Measurements from ENCODE around the gene METTL25B. TPM values are rescaled to one million over a fixed set of nuclear protein-coding genes. Genes with fewer than 3 reads are reported as not detected.

Gene METTL25B
- total and polyA plus RNA-seq, 2 of the 4 experiments (the other 2 are of a cell fraction), result 2.3 to 10.1 TPM

- BruUV-seq (replicated peaks), result no TSS peak
- Histone ChIP-seq H3K36me3 (ENCODE audit: control insufficient read depth, insufficient read depth, low read length) (no peaks in the 10 kb centered on the region), H3K14ac (replicated peaks; ENCODE audit: low read depth, low read length) (no peak overlapping the region), H2BK120ac (ENCODE audit: low read depth, low read length) (no peak overlapping the region), H2AFZ (replicated peaks; ENCODE audit: low read length, poor library complexity) (no peak overlapping the region), H3K9ac (ENCODE audit: low read depth, low read length) (no peak overlapping the region), H3K9me1 (ENCODE audit: insufficient read depth, low read length) (0 out of 2 replicates have a peak, but pooled peaks cover 3% of the 10 kb centered on the region), H4K20me1 (ENCODE audit: insufficient read depth, low read length) (no peaks in the 10 kb centered on the region), H3K27ac (ENCODE audit: insufficient read depth, low read length) (no peak overlapping the region), H2BK20ac (ENCODE audit: low read depth, low read length) (no peak overlapping the region), H3K4me1 (ENCODE audit: control insufficient read depth, insufficient read depth, low read length) (peaks cover 11% of the 10 kb centered on the region), H3K27me3 (ENCODE audit: control insufficient read depth, insufficient read depth, low read length) (no peaks in the 10 kb centered on the region), H4K5ac (ENCODE audit: low read depth, low read length) (no peak overlapping the region), H3K4me2 (ENCODE audit: low read depth, low read length) (no peak overlapping the region), H3K18ac (ENCODE audit: low read depth, low read length) (no peak overlapping the region), H4K8ac (ENCODE audit: low read depth in 2 of 2, low read length in 2 of 2) (no peak overlapping the region), H2AK9ac (replicated peaks; ENCODE audit: low read depth, low read length, poor library complexity) (no peak overlapping the region), H3K4me3 (ENCODE audit: insufficient read depth, low read depth, low read length) (no peak overlapping the region), H3K79me1 (ENCODE audit: low read depth in 1 of 2, low read length in 2 of 2) (peaks cover 10 to 29% of the 10 kb centered on the region in 2 experiments), H2BK15ac (ENCODE audit: low read depth, low read length) (no peak overlapping the region), H4K91ac (ENCODE audit: insufficient read depth, low read depth, low read length) (no peak overlapping the region), H2AK5ac (ENCODE audit: low read depth, low read length) (no peak overlapping the region), H3K23ac (ENCODE audit: low read depth, low read length) (no peak overlapping the region), H2BK5ac (ENCODE audit: low read depth, low read length, poor library complexity, severe bottlenecking) (no peak overlapping the region), H3K9me3 (ENCODE audit: control insufficient read depth, insufficient read depth, low read length) (no peaks in the 10 kb centered on the region), H3K56ac (ENCODE audit: extremely low read depth, insufficient read depth, low read length) (no peak overlapping the region), H3K4ac (ENCODE audit: low read depth, low read length) (no peak overlapping the region)
- in situ Hi-C loops (cut with MboI; ENCODE audit: low sequenced_read_pairs), result no loop called here
- ChIA-PET POLR2A (ENCODE audit: unreplicated experiment) (no interaction called here), CTCF (no interaction called here)
- dilution Hi-C loops (cut with HindIII; ENCODE audit: low sequenced_read_pairs, unreplicated experiment), result no loop called here
- 96% methylated on average over 4 of the region's 8 CpGs; no CpG with 5 or more reads in 1 of the 2 experiments for WGBS, 2 experiments (ENCODE audit: extremely low coverage in 2 of 2, insufficient read length in 1 of 2)
- ATAC-seq (ENCODE audit: low read depth) (no peak), DNase-seq (no peak)
- TF ChIP-seq, protein P1, sequence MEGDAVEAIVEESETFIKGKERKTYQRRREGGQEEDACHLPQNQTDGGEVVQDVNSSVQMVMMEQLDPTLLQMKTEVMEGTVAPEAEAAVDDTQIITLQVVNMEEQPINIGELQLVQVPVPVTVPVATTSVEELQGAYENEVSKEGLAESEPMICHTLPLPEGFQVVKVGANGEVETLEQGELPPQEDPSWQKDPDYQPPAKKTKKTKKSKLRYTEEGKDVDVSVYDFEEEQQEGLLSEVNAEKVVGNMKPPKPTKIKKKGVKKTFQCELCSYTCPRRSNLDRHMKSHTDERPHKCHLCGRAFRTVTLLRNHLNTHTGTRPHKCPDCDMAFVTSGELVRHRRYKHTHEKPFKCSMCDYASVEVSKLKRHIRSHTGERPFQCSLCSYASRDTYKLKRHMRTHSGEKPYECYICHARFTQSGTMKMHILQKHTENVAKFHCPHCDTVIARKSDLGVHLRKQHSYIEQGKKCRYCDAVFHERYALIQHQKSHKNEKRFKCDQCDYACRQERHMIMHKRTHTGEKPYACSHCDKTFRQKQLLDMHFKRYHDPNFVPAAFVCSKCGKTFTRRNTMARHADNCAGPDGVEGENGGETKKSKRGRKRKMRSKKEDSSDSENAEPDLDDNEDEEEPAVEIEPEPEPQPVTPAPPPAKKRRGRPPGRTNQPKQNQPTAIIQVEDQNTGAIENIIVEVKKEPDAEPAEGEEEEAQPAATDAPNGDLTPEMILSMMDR (conservative IDR thresholded peaks at IDR 0.05; ENCODE audit: low read depth, low read length), result no peak
- intact Hi-C loops (cut with micrococcal nuclease), result no loop called here
These were observed 25.9 kb downstream of the METTL25B start for GRCh38 chr1:156754219-156754618.

Measured in IMR-90 (cell line).